GM21381 (cell line): ENCODE results near the gene CACNB1.
"Not testable (repeated sequence)": the region's sequence is repeated elsewhere in the genome, so short reads cannot be mapped to it uniquely, and the experiment has no call there.

Source experiments
- ATAC-seq: cut with Tn5 transposase; IDR thresholded peaks from one replicate; pipeline ENCODE4 v1.9.1; 2021; ENCODE audit warnings: mild to moderate bottlenecking, moderate library complexity; ENCODE audit not compliant: unreplicated experiment

The CACNB1 gene

GRCh38 chr17:39129544-39129943 lies 67.9 kb downstream of the CACNB1 start:
- not testable (repeated sequence) for ATAC-seq

GRCh38 chr17:39126436-39126835 lies 71.0 kb downstream of the CACNB1 start:
- ATAC-seq = no peak

- no peak for ATAC-seq
Measured at GRCh38 chr17:39125143-39125875, 72.2 kb downstream of the CACNB1 start.

- ATAC-seq = no peak
Measured at GRCh38 chr17:39123627-39124026, 73.8 kb downstream of the CACNB1 start.
